ENCODE results near the gene PBX1.

GRCh38 chr1:164599272-164599671 is 40.3 kb downstream of the PBX1 start:
- TF ChIP-seq CTCF (IDR thresholded peaks at IDR 0.05), result no peak
- TF ChIP-seq POLR2A (IDR thresholded peaks at IDR 0.05), result no peak

Data from breast epithelium (tissue), 3 donors.